ENCODE data around the gene NCAPH2.

Gene NCAPH2

DNA sequence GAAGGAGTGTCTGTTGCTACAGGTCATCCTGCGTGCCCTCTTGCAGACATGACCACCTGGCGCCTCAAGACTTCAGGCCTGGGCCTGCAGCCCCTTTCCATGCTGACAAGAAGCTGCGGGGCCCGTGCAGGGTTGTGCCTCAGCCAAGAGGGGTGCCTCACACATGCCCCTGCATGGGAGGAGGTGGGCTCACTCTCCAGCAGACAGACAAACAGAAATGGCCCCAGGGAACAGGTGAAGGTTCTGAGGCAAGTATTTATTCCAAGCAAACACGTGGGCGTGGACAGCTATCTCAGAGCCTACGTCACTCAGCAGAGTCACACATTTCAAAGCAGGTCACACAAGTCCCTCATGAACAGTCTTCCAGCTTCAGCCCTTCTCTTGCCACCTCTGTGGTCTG is 60.6 kb downstream of the NCAPH2 start:
- H3K4me3 ChIP-seq (ENCODE audit: low read length), result no peak overlapping the region
- no peak for DNase-seq (ENCODE audit: low read depth)
- TF ChIP-seq, protein P1, sequence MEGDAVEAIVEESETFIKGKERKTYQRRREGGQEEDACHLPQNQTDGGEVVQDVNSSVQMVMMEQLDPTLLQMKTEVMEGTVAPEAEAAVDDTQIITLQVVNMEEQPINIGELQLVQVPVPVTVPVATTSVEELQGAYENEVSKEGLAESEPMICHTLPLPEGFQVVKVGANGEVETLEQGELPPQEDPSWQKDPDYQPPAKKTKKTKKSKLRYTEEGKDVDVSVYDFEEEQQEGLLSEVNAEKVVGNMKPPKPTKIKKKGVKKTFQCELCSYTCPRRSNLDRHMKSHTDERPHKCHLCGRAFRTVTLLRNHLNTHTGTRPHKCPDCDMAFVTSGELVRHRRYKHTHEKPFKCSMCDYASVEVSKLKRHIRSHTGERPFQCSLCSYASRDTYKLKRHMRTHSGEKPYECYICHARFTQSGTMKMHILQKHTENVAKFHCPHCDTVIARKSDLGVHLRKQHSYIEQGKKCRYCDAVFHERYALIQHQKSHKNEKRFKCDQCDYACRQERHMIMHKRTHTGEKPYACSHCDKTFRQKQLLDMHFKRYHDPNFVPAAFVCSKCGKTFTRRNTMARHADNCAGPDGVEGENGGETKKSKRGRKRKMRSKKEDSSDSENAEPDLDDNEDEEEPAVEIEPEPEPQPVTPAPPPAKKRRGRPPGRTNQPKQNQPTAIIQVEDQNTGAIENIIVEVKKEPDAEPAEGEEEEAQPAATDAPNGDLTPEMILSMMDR (conservative IDR thresholded peaks at IDR 0.05; ENCODE audit: low read depth, low read length), result no peak

DNA sequence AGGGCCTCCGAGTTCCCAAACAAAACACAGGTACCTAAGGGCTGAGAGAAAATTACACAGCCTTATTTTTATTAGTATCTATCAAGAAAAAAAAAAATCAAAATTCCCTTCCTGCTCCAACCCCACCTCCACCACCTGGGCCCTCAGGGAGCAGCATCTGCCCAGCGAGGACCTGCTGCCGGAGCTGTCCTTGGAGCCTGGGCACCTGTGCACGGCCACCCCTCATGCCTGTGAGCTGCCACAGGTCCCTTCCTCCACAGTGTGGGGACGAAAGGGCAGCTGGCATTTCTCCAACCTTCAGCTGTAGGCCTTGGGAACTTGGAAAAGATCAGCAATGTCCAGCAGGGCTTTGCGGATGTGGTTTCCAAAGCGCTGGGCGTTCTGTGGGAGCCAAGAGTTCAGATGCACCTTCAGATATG is 61.0 kb downstream of the NCAPH2 start:
- TF ChIP-seq, protein P1 (conservative IDR thresholded peaks at IDR 0.05; ENCODE audit: low read depth, low read length), result no peak

DNA sequence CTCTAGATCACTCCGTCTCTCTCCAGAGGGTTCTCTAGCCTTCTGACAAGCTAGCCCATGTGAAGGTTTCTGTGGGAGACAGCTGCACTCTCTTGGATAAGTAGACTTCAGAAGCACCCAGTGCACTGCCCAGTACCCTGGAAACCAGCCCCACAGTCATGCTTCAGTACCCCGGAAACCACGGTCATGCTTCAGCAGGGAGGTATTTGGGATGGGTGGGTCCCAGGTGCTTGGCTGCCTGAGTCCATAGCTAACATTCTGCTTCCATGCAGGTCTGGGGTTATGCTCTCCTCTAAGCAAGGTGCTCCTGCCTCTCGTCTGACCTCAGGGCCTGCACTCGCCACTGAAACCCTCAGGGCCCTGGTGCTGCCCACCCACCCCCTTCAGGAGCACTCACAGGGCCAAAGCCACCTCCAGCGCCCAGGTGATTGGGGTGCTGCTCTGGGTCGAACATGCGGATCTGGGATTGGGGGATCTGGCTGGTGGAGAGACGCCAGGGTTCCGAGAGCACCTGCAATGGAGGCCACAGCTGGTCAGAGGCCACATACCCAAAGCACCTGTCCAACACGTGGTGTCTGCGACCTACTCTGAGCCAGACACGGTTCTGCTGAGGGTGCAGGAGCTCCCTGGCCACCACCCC is 62.0 kb downstream of the NCAPH2 start:
- TF ChIP-seq, protein P1 (conservative IDR thresholded peaks at IDR 0.05; ENCODE audit: low read depth, low read length), result no peak
- no peak overlapping the region for H3K4me3 ChIP-seq (ENCODE audit: low read length)
- DNase-seq (ENCODE audit: low read depth), result no peak

More for the DNA sequence above, 61.0 kb downstream of the NCAPH2 start:
- H3K4me3 ChIP-seq (ENCODE audit: low read length), result no peak overlapping the region
- no peak for DNase-seq (ENCODE audit: low read depth)

DNA sequence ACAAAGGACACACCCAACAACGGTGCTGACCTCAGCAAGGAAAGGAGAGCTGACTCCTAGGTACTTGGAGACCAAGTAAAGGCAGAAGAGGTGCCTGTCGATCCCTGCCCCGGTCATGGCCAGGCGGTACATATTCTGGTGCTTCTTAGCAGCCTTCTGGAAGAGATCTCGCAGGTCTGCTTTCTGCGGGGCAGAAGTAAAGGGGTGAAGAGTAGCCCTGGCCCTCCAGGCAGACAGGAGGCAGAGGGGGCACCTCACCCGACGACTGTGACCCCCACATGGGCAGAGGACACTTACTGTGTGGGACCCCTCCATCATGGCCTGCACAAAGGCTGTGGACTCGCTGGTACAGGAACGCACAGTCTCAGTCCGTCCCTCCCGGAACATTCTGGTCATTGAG is 62.8 kb downstream of the NCAPH2 start:
- DNase-seq (ENCODE audit: low read depth), result no peak
- TF ChIP-seq, protein P1 (conservative IDR thresholded peaks at IDR 0.05; ENCODE audit: low read depth, low read length), result no peak
- H3K4me3 ChIP-seq (ENCODE audit: low read length), result no peak overlapping the region

DNA sequence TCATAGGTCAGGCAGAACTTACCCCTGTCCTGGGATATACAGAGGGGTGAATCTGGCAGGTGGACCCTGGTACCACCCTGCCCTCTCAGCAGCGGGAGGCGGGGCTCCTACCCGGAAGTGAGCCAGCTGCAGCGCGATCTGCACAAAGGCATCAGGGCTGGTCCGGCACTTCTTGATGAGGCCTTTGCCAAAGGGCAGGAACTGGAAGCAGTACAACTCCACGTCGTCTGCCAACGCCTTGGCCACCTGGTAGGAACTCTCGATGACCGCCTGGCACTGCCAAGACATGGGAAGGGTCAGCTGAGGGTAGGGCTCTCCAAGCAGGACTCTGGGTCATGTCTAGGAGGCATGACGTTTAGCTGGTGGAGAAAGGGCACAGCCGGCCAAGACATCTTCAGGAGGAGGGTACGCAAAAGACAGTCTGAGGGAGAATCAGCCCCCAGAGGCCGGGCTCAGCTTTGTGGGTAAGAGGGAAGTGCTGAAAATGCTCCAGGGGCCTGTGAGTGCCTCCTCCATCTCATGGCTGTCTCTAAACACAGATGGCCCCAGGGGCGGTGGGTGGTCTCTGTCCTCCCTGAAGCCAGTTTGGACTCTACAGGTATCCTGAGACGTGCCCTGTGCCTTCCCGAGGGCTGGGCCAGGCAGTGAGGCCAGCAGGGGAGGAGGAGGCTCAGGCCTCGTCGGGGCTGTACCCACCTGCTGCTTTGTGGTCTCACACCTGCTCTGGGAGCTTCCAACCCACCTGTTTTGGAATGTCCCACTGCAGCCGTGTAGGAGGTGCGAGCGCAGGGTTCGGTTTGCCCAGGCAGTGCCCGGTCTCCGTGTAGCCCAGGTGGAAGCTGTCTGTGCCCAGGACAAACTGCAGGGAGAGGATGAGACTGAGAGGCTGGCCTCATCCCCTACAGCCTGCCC is 63.5 kb downstream of the NCAPH2 start:
- no peak for DNase-seq (ENCODE audit: low read depth)

DNA sequence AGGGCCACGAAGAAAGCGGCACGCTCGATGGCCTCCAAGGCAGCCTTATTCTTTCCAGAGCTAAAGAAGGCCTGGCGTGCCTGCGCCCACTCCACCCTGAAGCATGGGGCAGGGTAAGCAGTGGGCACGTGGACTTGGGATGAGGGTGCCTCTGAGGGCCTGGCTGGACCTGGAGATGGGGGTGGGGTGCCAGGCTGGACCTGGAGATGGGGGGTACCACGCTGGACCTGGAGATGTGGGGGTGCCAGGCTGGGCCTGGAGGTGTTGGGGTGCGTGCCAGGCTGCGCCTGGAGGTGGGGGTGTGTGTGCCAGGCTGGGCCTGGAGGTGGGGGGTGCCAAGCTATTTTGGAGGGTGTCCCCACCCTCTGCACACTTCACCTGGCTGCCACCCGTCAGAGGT is 64.9 kb downstream of the NCAPH2 start:
- TF ChIP-seq, protein P1 (conservative IDR thresholded peaks at IDR 0.05; ENCODE audit: low read depth, low read length), result no peak
- no peak for DNase-seq (ENCODE audit: low read depth)
- H3K4me3 ChIP-seq (ENCODE audit: low read length), result no peak overlapping the region

More for the DNA sequence above, 63.5 kb downstream of the NCAPH2 start:
- no peak overlapping the region for H3K4me3 ChIP-seq (ENCODE audit: low read length)
- TF ChIP-seq, protein P1 (conservative IDR thresholded peaks at IDR 0.05; ENCODE audit: low read depth, low read length), result no peak
